ENCODE results near the gene ZDHHC14. TPM values are rescaled to one million over a fixed set of nuclear protein-coding genes. Genes with fewer than 3 reads are reported as not detected.

Gene ZDHHC14
- total RNA-seq, 1 experiment from 2014 or later, result 1.7 TPM

DNA sequence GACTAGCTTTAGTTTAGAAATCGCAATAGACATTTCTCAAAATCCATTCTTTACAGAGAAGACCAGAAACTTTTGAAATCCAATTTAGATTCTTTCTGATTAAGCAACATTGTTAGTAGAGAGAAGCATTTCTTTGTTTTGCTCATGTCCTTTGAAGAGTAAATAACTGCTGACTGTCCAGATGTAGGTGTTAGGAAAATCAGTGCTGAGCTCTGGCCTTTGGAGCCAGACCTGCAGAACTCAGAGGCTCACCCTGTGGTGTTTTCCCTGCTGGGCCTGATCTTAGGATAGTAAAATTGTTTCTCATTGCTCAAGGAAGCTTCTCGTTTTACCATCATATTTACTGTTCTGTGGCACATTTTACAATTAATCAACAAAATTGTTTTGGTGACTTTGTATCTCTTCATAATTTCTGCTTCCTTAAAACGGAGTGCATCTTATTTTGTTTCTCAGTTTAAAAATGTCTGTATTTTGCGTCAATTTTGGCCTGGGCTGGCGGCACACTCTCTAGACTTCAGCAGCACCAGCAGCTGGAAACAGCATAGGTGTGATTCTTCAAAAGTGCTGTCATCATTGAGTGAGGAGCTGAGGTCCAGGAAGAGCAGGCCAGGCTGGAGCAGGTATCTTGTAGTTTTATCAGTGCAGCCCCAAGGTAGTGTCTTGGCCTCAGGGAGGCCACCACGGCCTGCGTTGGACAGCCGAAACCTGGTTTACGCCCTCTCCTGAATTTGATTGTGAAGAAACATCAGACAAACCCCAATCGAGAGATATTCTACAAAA is 8.3 kb upstream of the ZDHHC14 start:
- H3K4me1 Mint-ChIP-seq, result peaks cover 10 to 15% of the 10 kb centered on the region in 2 experiments
- Histone ChIP-seq H4K20me1 (ENCODE audit: control insufficient read depth, insufficient read depth, insufficient read length) (no peaks in the 10 kb centered on the region), H3K9me3 (ENCODE audit: control insufficient read depth, low read depth, low read length) (no peaks in the 10 kb centered on the region), H2BK5ac (ENCODE audit: insufficient read length, low read length) (no peak overlapping the region), H4K5ac (ENCODE audit: insufficient read length, low read depth, low read length) (no peak overlapping the region), H3K14ac (ENCODE audit: insufficient read depth, low read length) (no peak overlapping the region), H3K27ac (ENCODE audit: insufficient read length, low read depth, low read length) (no peak overlapping the region), H2BK15ac (ENCODE audit: low read depth, low read length) (no peak overlapping the region), H2AFZ (ENCODE audit: low read length) (no peak overlapping the region), H2BK12ac (ENCODE audit: insufficient read length, low read depth, low read length) (no peak overlapping the region), H3K4ac (ENCODE audit: low read depth, low read length) (no peak overlapping the region), H2BK120ac (ENCODE audit: low read depth, low read length, poor library complexity, severe bottlenecking) (no peak overlapping the region), H2BK20ac (ENCODE audit: low read depth, low read length, poor library complexity, severe bottlenecking) (no peak overlapping the region), H2AK5ac (ENCODE audit: insufficient read length, low read length) (no peak overlapping the region), H3K23ac (ENCODE audit: insufficient read length, low read depth, low read length) (no peak overlapping the region), H3K4me1 (ENCODE audit: insufficient read depth, low read length) (peaks cover 5% of the 10 kb centered on the region; the same call in 1 of the 2 replicates), H3K79me1 (ENCODE audit: insufficient read depth, low read depth, low read length, poor library complexity, severe bottlenecking) (no peaks in the 10 kb centered on the region), H3K27me3 (ENCODE audit: insufficient read depth, low read length) (no peaks in the 10 kb centered on the region), H3K56ac (ENCODE audit: insufficient read length, low read depth, low read length) (no peak overlapping the region), H4K91ac (ENCODE audit: insufficient read length, low read depth, low read length) (no peak overlapping the region), H3K9ac (ENCODE audit: extremely low read depth, insufficient read length, low read length) (no peak overlapping the region), H3K4me2 (ENCODE audit: insufficient read depth, insufficient read length, low read length) (no peak overlapping the region), H3K79me2 (ENCODE audit: insufficient read depth, low read length) (no peaks in the 10 kb centered on the region), H3T11ph (ENCODE audit: low read length) (no peak overlapping the region), H3K18ac (ENCODE audit: insufficient read length, low read depth, low read length) (no peak overlapping the region), H3K23me2 (ENCODE audit: insufficient read length, low read depth, low read length, poor library complexity, severe bottlenecking) (no peaks in the 10 kb centered on the region), H4K8ac (replicated peaks; ENCODE audit: insufficient read length, low read depth, low read length) (no peak overlapping the region)
- no peaks in the 10 kb centered on the region for H3K9me3 Mint-ChIP-seq
- H3K27ac Mint-ChIP-seq, result no peak overlapping the region
- H3K27me3 Mint-ChIP-seq (ENCODE audit: low read depth), result peaks cover 22% of the 10 kb centered on the region
- TF ChIP-seq, protein P1, sequence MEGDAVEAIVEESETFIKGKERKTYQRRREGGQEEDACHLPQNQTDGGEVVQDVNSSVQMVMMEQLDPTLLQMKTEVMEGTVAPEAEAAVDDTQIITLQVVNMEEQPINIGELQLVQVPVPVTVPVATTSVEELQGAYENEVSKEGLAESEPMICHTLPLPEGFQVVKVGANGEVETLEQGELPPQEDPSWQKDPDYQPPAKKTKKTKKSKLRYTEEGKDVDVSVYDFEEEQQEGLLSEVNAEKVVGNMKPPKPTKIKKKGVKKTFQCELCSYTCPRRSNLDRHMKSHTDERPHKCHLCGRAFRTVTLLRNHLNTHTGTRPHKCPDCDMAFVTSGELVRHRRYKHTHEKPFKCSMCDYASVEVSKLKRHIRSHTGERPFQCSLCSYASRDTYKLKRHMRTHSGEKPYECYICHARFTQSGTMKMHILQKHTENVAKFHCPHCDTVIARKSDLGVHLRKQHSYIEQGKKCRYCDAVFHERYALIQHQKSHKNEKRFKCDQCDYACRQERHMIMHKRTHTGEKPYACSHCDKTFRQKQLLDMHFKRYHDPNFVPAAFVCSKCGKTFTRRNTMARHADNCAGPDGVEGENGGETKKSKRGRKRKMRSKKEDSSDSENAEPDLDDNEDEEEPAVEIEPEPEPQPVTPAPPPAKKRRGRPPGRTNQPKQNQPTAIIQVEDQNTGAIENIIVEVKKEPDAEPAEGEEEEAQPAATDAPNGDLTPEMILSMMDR (conservative IDR thresholded peaks at IDR 0.05), result no peak
- H3K4me3 Mint-ChIP-seq, result no peak overlapping the region
- no CpG with 5 or more reads among the region's 10 CpGs for WGBS (ENCODE audit: extremely low coverage, insufficient read length, low lambda C conversion rate)
- H3K36me3 Mint-ChIP-seq (ENCODE audit: insufficient read depth in 1 of 3, low read depth in 3 of 3), result no peaks in the 10 kb centered on the region
- no peak for DNase-seq

Measured in H9 (cell line).